ENCODE measurements around the gene MAP2K2. TPM values are rescaled to one million over a fixed set of nuclear protein-coding genes. Genes with fewer than 3 reads are reported as not detected.

The MAP2K2 gene
- polyA plus RNA-seq, result 95.5 and 102 TPM in 2 replicates
- 103 and 117 TPM in 2 replicates for polyA minus RNA-seq

DNA sequence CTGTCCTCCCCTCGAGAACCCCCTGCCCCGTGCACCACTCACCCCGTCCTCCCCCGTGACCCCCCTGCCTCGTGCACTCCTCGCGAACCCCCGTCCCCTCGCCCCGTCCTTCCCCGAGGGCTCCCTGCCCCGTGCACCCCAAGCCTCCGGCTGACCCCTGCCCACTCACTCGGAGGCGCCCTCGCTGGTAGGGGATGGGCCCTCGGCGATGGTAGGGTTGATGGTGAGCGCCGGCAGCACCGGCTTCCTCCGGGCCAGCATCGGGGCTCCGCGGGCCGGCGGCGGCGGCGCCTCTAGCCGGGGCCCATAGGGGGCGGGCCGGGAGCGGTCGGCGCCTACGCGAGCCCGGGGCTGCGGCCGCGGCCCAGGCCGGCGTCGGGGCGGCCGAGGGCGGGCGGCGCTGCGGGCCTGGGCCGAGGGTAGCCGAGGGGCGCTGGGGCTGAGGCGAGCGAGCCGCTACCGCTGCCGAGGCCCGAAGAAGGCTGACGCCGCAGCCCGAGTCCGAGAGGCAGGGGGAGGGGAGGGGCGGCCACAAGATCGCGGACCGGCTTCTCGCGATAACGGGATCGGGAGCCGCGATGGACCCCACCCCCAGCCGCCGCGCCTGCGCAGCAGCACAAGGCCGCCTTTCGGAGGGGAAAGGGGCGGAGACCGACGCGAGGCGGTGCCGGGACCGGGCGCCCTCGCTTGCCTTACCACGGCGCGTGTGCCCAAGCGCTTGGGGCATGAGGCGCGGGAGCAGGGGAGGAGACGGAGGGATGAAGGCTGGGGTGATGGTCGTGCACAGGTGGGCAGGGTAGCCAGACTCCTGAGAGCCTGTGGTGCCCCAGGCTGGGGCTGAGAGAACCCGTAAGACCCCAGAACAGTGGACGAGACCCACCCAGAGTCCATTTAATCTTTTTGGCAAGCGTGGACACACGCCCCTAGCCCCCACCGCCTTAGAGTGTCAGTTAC is at the start of gene MAP2K2:
Gene MAP2K2 (minus strand): TSS at position 508 of the 954 bp plus-strand sequence. CDS start 247 bp downstream, at position 261.
- Histone ChIP-seq H3K9me3 (ENCODE audit: low read length) (no peaks in the 10 kb centered on the region), H3F3A (ENCODE audit: insufficient read depth, low read length, poor library complexity, severe bottlenecking) (no peaks in the 10 kb centered on the region), H3K27ac (ENCODE audit: low read length) (peak within 1 kb of the TSS; percentile 68)

More for the DNA sequence above, at the start of gene MAP2K2:
- Histone ChIP-seq H3K36me3 (ENCODE audit: insufficient read depth, low read length) (no peaks in the 10 kb centered on the region), H2AFZ (ENCODE audit: low read depth, low read length) (peak within 1 kb of the TSS; percentile 85), H3K9me2 (ENCODE audit: insufficient read depth, low read length) (no peaks in the 10 kb centered on the region), H3K4me3 (ENCODE audit: low read length) (peak within 1 kb of the TSS; percentile 76), H3K9ac (ENCODE audit: low read length) (peak within 1 kb of the TSS; percentile 89), H4K20me1 (ENCODE audit: insufficient read depth) (no peaks in the 10 kb centered on the region), H3K27me3 (ENCODE audit: insufficient read depth, low read depth, low read length) (no peaks in the 10 kb centered on the region), H3K4me2 (ENCODE audit: low read length) (peak within 1 kb of the TSS; percentile 99), H3K79me2 (replicated peaks; ENCODE audit: insufficient read depth, low read length) (peaks cover 11% of the 10 kb centered on the region)
- TF ChIP-seq CTCF (IDR thresholded peaks at IDR 0.05; ENCODE audit: poor library complexity, severe bottlenecking), result no peak
- TF ChIP-seq RAD21 (conservative IDR thresholded peaks at IDR 0.05), result no peak
- TF ChIP-seq TAF1 (IDR thresholded peaks at IDR 0.05; ENCODE audit: low read depth), result peak; percentile 65
- TF ChIP-seq REST (IDR thresholded peaks at IDR 0.05; ENCODE audit: borderline replicate concordance), result peak; percentile 42
- TF ChIP-seq MXI1 (conservative IDR thresholded peaks at IDR 0.05; ENCODE audit: poor library complexity, severe bottlenecking), result peak; percentile 90
- TF ChIP-seq SMC3 (conservative IDR thresholded peaks at IDR 0.05; ENCODE audit: poor library complexity), result peak; percentile 41
- peak; percentile 47 for TF ChIP-seq EP300 (conservative IDR thresholded peaks at IDR 0.05; ENCODE audit: poor library complexity, severe bottlenecking)
- peak; percentile 96 for TF ChIP-seq POLR2AphosphoS5 (IDR thresholded peaks at IDR 0.05)

All from neural cell (in vitro differentiated cells).